MCF 10A (cell line): ENCODE results near the gene PDLIM7. TPM values are rescaled to one million over a fixed set of nuclear protein-coding genes. Genes with fewer than 3 reads are reported as not detected.

Experiments
- BruUV-seq: library from RNA; stranded (reverse); fragments of 400-500 nt; replicated peaks from 2 replicates; lab custom pipeline; 2021; lab: Mats Ljungman, UMichigan
- CTCF ChIA-PET: fragments of 300-600 bp; sonication (Branson Sonifier 250); formaldehyde crosslinking; extraction: SDS; loops from one replicate; lab custom pipeline; 2021; ENCODE audit warnings: antibody characterized with exemption, inconsistent platforms; lab: Yijun Ruan, JAX
- POLR2A ChIA-PET: fragments of 300-600, 350-650 bp; sonication (Branson Sonifier 250); formaldehyde crosslinking; extraction: SDS; loops from one replicate; lab custom pipeline; 2020; ENCODE audit warnings: antibody characterized with exemption, inconsistent platforms; lab: Yijun Ruan, JAX
- DNase-seq: peaks from one replicate; pipeline ENCODE4 v3.0.0-alpha.2; 2018; ENCODE audit not compliant: unreplicated experiment
- H3K27ac Mint-ChIP-seq: one replicate; pipeline ENCODE4 v1.8.0; 2022; ENCODE audit warnings: mild to moderate bottlenecking, low read depth, mixed read lengths; ENCODE audit not compliant: unreplicated experiment
- H3K27me3 Mint-ChIP-seq: one replicate; pipeline ENCODE4 v1.8.0; 2022; ENCODE audit warnings: mixed read lengths; ENCODE audit not compliant: insufficient read depth, unreplicated experiment
- H3K36me3 Mint-ChIP-seq: one replicate; pipeline ENCODE4 v1.8.0; 2022; ENCODE audit warnings: mild to moderate bottlenecking, moderate library complexity, mixed read lengths; ENCODE audit not compliant: insufficient read depth, unreplicated experiment
- H3K4me1 Mint-ChIP-seq: one replicate; pipeline ENCODE4 v1.8.0; 2022; ENCODE audit warnings: mixed read lengths; ENCODE audit not compliant: insufficient read depth, unreplicated experiment
- H3K4me3 Mint-ChIP-seq: one replicate; pipeline ENCODE4 v1.8.0; 2022; ENCODE audit warnings: mild to moderate bottlenecking, moderate library complexity, mixed read lengths; ENCODE audit not compliant: unreplicated experiment
- H3K9me3 Mint-ChIP-seq: one replicate; pipeline ENCODE4 v1.8.0; 2022; ENCODE audit warnings: mixed read lengths; ENCODE audit not compliant: unreplicated experiment
- CTCF ChIP-seq: fragments of 200-600 bp; IDR thresholded peaks from one replicate; pipeline ENCODE4 v1.8.0; 2022; ENCODE audit warnings: antibody characterized with exemption, mild to moderate bottlenecking; ENCODE audit not compliant: unreplicated experiment
- intact Hi-C: fragments of 100-400 bp; cut with micrococcal nuclease; formaldehyde crosslinking; loops from 2 replicates; pipeline ENCODE4 v1.14.1; 2022
- total RNA-seq: library from RNA; stranded (reverse); gene quantifications from 2 replicates; pipeline ENCODE4 v1.2.3, GENCODE V29; 2022

The PDLIM7 gene
- total RNA-seq, 1 experiment from 2014 or later, result 257 TPM

DNA sequence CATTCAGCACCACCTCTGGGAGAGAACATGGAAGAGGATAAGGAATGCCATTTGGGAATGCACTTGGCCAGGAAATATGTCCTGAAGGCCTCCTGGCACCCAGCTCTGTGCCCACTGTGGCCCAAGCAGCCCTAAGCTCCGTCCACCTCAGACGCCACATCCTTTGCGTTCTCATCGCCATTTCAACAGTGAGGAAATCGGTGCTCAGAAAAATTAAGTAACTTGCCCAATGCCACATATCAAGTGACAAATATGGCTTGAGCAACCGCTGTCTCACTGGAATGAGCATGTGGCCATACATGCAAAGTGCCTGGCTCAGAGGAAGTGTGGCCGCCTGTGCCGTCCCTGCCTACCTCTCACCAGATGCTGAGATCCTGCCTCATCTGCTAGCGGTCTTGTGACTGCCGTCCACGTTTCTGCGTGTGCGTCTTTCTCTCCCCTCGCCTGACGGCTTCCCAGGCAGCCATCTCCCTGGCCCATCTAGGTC, 13.2 kb upstream of the PDLIM7 start:
- Mint-ChIP-seq H3K27me3 (no peaks in the 10 kb centered on the region), H3K36me3 (peaks cover 54% of the 10 kb centered on the region), H3K4me1 (peaks cover 14% of the 10 kb centered on the region)

DNA sequence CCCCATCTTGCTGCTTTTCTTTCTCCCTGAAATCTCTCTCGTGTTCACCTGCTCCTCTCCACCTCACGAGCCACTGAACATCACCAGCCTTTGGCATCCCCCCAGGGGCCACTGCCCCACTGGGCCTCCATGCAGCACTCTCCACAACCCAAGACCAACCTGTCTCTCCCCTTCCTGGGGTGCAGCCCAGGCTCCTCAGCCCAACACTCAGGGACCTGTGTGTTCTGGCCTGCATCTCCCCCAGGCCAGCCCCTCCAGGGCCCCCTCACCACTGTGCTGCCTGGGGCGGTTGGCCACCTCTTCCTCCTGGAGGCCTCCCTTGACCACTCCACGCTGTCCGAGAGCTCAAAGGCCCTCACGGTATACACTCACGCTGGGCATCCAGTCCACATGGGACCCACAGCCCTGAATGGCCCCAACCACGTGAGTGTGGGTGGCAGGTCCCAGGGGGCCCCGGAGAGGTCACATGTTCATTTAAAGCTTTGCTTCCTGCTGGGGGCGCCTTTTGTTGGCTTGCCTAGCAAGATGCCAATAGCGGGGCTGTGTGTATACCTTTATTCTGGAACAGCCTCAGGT, 12.7 kb upstream of the PDLIM7 start:
- H3K4me1 Mint-ChIP-seq, result peaks cover 9% of the 10 kb centered on the region
- POLR2A ChIA-PET, result interaction anchor here (1.4 kb wide), 1 partner anchor 9 kb away, joined by 4 read pairs; no protein-coding TSS in a partner anchor
- no TSS peak for BruUV-seq
- no peaks in the 10 kb centered on the region for H3K9me3 Mint-ChIP-seq
- H3K4me3 Mint-ChIP-seq, result no peak overlapping the region
- H3K36me3 Mint-ChIP-seq, result peaks cover 49% of the 10 kb centered on the region
- no peak overlapping the region for H3K27ac Mint-ChIP-seq
- intact Hi-C loops, result no loop called here
- no peak for DNase-seq
- H3K27me3 Mint-ChIP-seq, result no peaks in the 10 kb centered on the region
- TF ChIP-seq CTCF, result no peak
- CTCF ChIA-PET, result interaction anchor here (0.6 to 4.1 kb wide), 3 partner anchors 9 to 106 kb away, joined by 3 to 51 read pairs (median 10); no protein-coding TSS in a partner anchor

More for the DNA sequence above, 13.2 kb upstream of the PDLIM7 start:
- Mint-ChIP-seq H3K27ac (no peak overlapping the region), H3K9me3 (no peaks in the 10 kb centered on the region), H3K4me3 (no peak overlapping the region)
- no peak for TF ChIP-seq CTCF
- intact Hi-C loops, result no loop called here
- POLR2A ChIA-PET, result interaction anchor here (1.4 kb wide), 1 partner anchor 9 kb away, joined by 4 read pairs; no protein-coding TSS in a partner anchor
- no peak for DNase-seq
- BruUV-seq, result no TSS peak
- CTCF ChIA-PET, result interaction anchor here (0.6 to 4.1 kb wide), 2 partner anchors 10 to 107 kb away, joined by 3 to 51 read pairs; no protein-coding TSS in a partner anchor

DNA sequence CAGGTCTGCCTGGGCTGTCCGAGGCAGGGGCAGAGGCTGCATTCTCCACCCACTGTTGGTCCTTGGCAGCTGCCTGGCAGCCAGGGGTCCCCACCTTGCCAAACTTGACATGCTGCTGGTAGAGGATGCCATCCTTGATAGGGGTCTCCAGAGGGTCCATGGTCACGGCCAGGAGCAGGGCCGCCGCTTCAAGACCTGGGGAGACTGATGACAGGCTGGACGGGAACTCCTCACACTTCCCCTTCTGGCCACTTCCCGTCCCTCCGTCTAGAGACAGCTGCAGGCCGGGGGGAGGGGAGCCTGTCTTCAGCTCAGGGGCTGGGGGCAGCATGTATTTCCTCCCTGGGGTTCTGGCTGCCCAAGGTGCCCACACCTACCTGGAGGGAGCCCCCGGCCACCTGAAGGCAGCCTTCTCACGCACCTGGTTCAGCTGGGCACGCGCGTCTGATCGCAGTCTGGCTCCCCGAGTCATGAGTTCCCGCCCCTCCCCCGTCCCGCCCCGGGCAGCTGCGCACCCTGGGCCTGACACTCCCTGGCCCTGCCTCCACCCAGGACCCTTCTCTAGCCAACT, 12.1 kb upstream of the PDLIM7 start, which contains the start of gene DOK3:
TSS of gene DOK3 (minus strand) at position 446 of the 571 bp plus-strand sequence. CDS start at position 160, 286 bp downstream.
- H3K4me3 Mint-ChIP-seq, result no peak within 1 kb of the TSS
- H3K36me3 Mint-ChIP-seq, result peaks cover 43% of the 10 kb centered on the region
- intact Hi-C loops, result no loop called here
- POLR2A ChIA-PET, result interaction anchor here (0.7 to 1.4 kb wide), 3 partner anchors 8 to 195 kb away, joined by 3 to 4 read pairs (median 3); no protein-coding TSS in a partner anchor
- CTCF ChIA-PET, result interaction anchor here (1.0 to 4.1 kb wide), 5 partner anchors 8 to 105 kb away, joined by 4 to 51 read pairs (median 7); partner anchors contain the start of genes PDLIM7 and TMED9
- DNase-seq, result no peak
- no TSS peak for BruUV-seq
- no peak for TF ChIP-seq CTCF
- H3K4me1 Mint-ChIP-seq, result peaks cover 8% of the 10 kb centered on the region
- H3K27me3 Mint-ChIP-seq, result no peaks in the 10 kb centered on the region
- H3K9me3 Mint-ChIP-seq, result no peaks in the 10 kb centered on the region
- no peak within 1 kb of the TSS for H3K27ac Mint-ChIP-seq

GRCh38 chr5:177508837-177509236, 11.4 kb upstream of the PDLIM7 start:
- intact Hi-C loops, result no loop called here
- Mint-ChIP-seq H3K4me3 (no peak overlapping the region), H3K27me3 (no peaks in the 10 kb centered on the region), H3K9me3 (no peaks in the 10 kb centered on the region), H3K36me3 (peaks cover 37% of the 10 kb centered on the region), H3K4me1 (peaks cover 2% of the 10 kb centered on the region), H3K27ac (no peak overlapping the region)
- TF ChIP-seq CTCF, result no peak
- no TSS peak for BruUV-seq
- CTCF ChIA-PET, result interaction anchor here (0.6 to 4.1 kb wide), 7 partner anchors 8 to 615 kb away, joined by 3 to 51 read pairs (median 4); partner anchors contain the start of genes PDLIM7 and TMED9
- POLR2A ChIA-PET, result interaction anchor here (0.6 to 1.2 kb wide), 3 partner anchors 8 to 194 kb away, joined by 3 read pairs; no protein-coding TSS in a partner anchor
- no peak for DNase-seq
